ENCODE measurements around the gene SPOCK1.

The SPOCK1 gene

DNA sequence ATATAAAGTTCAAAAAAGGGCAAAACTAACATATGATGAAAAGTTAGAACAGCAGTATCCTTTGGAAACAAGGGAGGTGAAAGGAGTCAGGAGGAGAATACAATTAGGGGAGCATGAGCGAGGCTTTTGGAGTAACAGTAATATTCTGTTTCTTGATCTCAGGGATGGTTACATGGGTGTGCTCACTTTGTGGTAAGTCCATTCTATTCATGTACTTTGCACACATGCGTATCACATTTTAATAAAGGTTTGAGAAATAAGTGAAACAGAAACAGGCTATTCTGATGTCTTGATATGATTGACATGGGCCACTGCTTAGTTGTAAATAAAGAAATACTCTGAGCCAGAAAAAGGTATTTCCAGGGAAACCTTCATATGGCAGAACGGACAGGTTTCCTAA is 208.8 kb downstream of the SPOCK1 start:
- no peak for DNase-seq (ENCODE audit: low read depth, low spot score)
- H3K4me3 ChIP-seq (ENCODE audit: low read length) = no peak overlapping the region

DNA sequence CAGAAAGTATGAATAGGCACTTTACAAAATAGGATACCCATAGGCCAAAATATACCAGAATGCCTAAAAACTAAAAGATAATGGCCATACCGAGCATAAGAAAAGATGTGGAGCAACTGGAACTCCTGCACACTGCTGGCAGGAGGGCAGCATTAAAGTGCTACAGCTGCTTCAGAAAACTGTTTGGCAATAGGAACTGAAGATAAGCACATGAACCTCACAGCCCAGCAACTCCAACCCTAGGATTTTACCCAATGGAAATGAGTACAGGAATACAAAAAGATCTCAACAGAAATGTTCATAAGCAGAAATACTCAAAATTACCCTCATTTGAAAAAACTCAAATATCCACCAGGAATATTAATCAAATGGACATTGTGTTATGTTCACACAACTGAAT is 209.3 kb downstream of the SPOCK1 start:
- no peak for DNase-seq (ENCODE audit: low read depth, low spot score)
- no peak overlapping the region for H3K4me3 ChIP-seq (ENCODE audit: low read length)

DNA sequence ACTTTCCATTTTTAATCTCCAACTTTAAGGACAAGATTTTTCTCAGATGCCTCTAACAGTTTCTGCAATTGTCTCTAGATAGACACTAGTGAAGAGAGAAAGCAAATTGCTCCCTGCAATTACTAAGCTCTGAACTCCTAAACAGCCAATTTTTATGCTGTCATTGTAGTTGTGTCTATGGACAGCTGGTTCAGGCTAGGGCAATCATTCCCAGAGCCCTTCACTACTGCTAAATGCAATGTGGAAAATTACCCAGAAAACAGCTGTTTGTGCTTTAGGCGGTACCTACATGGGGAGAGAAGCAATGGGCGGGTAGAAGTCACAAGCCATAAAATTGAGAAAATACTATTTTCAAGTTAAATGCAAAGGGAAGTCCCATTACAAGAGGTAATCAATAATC is 211.6 kb downstream of the SPOCK1 start:
- no peak overlapping the region for H3K4me3 ChIP-seq (ENCODE audit: low read length)
- DNase-seq (ENCODE audit: low read depth, low spot score) = no peak

DNA sequence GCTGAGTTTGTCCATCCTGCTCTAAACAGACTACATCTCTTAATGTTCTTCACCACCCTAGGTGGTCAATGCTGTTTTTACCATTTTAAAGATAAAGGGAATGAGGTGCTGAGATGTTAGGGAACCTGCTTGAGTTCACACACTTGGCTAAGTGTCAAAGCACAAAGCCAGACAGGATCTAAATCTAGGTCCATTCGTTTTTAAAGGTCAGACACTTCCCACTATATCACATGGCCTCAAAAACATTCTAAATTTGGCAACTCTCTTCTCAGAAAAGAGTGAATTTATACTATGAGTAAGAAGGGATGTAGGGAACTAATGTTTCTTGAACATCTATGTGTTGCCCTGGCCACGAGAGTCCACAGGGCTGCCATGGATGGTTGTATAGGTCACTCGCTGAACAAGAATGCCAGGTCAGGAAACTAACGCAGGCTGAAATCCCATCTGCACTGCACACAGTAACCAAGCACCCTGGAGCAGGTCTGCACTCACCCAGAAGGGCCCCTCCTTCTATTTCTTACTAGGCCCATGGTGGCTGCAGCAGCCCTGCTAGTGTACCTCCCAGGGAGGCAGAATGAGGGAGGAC is 213.0 kb downstream of the SPOCK1 start:
- no peak for DNase-seq (ENCODE audit: low read depth, low spot score)

DNA sequence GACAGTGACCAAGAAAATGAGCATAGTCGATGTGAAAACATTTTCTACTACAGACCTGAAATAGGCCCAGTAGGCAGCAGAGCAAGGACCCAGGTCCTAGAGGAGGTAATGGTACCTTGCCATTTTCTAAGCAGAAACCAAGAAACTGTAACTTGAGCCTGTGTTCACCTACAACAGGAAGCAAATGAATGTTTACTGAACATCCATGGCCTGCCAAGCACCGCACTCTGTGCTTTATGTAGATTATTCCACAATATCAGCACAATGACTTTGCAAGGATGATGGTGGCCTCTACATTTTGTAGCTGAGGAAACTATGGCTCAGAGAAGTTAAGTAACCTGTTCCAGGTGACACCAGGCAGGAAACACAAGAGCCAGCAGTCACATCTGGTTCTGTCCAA is 215.3 kb downstream of the SPOCK1 start:
- no peak overlapping the region for H3K4me3 ChIP-seq (ENCODE audit: low read length)
- DNase-seq (ENCODE audit: low read depth, low spot score) = no peak

More for the DNA sequence above, 213.0 kb downstream of the SPOCK1 start:
- H3K4me3 ChIP-seq (ENCODE audit: low read length) = no peak overlapping the region

DNA sequence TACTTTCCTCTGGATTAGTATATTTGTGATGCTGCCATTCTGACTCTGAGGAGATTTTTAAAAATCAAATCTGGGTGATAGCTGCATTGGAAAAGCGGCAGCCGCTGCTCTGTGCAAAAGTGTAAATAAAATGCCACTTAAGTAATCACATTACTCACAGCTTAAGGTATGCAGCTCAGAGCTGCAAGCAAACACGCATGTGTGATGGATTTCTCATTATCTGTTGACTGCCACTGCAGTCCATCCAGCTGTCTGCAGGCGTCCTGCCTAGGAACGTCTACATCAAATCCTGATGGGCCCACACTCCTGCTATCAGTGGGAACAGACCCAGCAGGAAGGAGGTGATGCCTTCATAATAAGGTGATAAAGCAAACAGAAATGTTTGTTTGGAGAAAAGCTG is 216.9 kb downstream of the SPOCK1 start:
- DNase-seq (ENCODE audit: low read depth, low spot score) = no peak
- no peak overlapping the region for H3K4me3 ChIP-seq (ENCODE audit: low read length)

DNA sequence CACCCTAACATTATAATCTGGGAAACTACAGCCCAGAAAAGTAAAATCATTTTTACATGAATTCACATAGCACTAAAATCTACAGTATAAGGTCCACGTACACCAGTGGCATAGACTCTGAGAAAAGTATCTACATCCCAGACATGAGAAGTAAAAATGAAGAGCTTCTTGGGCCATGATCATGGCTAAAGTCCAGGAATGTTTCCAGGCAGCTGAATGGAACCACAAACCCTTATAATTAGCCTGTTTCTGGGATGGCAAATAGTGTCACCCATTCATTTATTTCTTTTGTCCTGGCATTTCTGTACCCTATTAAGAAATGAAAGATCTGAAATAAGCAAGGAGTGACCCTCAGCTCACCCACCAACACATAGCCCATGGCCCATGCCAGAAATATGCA is 217.9 kb downstream of the SPOCK1 start:
- H3K4me3 ChIP-seq (ENCODE audit: low read length) = no peak overlapping the region
- DNase-seq (ENCODE audit: low read depth, low spot score) = no peak

DNA sequence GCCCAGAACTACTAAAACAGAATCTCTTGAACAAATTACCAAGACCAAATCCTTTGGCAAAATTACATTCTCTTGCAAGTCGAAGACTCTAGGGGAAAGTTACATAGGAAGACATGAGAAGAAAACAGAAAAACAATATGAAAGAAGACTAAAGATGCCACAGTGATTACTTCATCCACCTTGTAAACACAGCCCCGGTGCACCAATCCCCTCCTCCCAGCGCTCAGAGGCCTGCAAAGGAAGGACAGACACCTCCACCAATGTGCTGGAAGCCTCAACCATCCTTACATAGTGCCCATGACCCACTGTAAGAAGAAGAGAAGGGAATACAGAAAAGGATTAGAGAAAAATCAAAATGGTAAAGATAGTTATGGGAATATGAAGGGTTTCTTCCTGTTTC is 218.5 kb downstream of the SPOCK1 start:
- no peak overlapping the region for H3K4me3 ChIP-seq (ENCODE audit: low read length)
- DNase-seq (ENCODE audit: low read depth, low spot score) = no peak

DNA sequence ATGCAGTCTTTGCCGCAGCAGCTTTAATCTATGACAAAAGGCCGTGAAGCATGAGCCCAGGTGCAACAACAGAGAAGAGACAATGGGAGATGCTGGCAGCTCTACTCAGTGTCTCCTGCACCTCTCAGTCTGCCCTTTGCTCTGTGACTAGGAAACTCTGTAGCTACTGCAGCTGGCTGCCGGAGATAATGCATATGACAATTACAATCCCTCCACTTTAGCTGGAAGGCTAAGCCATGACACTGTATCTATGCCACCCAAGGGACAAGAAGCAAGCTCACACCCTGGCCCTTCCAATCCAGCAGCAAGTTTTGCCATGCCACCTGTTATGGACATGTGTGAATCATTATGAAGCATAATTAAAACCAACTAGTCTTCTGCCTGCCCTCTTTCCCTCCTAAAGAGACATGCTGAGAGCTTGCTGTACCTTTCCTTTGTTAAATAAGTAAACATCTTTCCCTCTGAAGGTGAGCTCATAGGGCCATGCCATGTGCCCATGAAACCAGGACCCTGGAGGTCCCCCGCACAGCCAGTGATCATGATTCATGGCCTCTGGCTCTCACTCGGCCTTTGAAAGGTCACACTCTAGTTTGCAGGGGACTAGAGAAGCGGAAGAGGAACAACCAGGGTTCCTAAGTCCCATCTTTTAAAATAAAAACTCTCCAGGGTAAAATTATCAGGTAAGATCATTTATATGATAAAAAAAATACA is 219.4 kb downstream of the SPOCK1 start:
- H3K4me3 ChIP-seq (ENCODE audit: low read length) = no peak overlapping the region
- no peak for DNase-seq (ENCODE audit: low read depth, low spot score)

DNA sequence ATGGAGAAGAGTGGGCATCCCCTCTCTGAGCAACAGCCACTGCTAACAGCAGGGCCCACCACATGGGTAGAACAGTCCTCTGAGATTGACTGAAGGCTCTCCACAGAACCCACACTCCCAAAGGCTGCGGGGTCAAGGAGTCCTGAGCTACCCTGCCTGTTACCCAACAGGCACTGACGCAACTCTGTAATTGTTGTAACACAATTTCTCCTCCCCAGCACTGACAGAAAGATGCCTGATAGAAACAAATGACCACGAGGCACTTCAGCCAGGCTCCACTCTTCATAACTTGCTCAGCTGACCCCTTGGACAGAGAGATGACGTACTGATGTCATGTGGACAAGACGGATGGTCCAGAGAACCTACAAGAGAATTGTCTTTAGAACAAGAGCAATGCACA is 220.7 kb downstream of the SPOCK1 start:
- no peak for DNase-seq (ENCODE audit: low read depth, low spot score)
- no peak overlapping the region for H3K4me3 ChIP-seq (ENCODE audit: low read length)

DNA sequence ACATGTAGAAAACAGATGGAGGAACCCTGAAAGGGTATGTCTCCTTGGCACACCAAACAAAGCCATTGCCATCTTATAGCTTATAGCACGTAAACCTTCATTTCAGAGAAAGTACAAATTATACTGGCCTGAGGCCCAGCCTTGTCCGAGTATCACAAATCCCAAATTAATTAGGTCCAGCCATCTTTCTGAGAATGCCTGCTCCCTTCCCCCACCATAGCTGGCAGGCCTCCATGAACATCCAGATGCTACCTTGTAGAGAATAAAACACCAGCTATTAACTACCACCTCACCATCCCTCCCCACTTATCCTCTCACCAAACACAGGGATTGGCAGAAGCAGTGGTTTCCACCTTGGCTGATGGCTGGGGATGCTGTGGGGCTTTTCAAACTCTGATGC is 224.0 kb downstream of the SPOCK1 start:
- no peak overlapping the region for H3K4me3 ChIP-seq (ENCODE audit: low read length)
- DNase-seq (ENCODE audit: low read depth, low spot score) = no peak

DNA sequence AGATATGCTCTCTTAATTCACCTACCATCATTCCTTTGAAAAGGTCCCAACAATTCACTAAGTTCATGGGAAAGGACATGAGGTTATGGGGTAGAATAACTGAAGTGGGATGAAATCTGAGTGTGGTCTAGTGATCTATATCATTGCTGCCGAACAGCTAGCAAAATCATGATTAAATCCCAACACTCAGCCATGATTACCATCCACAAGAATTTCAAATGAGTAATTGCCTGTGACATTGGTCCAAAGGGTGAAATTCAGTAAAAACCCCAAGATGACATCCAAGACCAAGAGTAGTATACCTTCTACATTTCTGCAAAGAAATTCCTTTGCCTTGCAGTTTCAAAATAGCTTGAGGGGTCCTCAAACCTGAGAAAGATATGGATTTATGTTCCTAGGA is 225.6 kb downstream of the SPOCK1 start:
- no peak for DNase-seq (ENCODE audit: low read depth, low spot score)
- H3K4me3 ChIP-seq (ENCODE audit: low read length) = no peak overlapping the region

DNA sequence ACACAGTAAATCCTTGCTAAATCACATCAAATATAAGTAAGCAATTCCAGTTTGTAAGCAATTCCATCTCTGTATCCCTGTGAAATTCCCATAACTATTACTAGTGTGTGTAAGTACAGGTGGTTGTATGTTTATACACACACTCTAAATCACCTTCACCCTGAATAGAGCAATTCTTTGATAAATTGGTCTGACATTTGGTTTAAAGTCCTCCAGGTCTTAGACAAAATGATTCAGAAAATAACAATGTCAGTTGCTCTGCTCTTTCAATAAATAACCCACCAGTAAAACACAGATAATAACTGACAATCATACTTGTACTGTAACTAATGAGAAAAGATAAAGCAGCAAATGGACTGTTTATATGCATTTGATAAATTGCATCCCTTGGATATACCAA is 226.3 kb downstream of the SPOCK1 start:
- no peak overlapping the region for H3K4me3 ChIP-seq (ENCODE audit: low read length)
- no peak for DNase-seq (ENCODE audit: low read depth, low spot score)

DNA sequence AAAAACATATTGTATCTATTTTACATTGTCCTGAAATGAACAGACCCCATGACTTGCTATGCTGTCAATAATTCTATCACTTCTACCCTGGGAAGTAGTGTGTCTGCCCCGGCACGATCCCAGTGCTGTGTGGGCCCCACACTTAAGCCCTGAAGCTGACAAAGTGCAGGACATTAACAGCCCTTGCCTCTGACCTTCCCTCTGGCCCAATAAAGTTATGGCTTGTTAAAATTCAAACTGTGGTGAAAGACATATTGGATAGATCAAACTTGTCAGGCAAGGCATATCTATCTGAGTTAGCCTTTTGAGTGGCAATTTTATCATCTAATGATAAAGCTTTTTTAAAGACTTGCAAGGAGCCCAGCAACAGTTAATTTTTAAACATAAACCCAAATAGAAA is 229.2 kb downstream of the SPOCK1 start:
- no peak for DNase-seq (ENCODE audit: low read depth, low spot score)
- no peak overlapping the region for H3K4me3 ChIP-seq (ENCODE audit: low read length)

DNA sequence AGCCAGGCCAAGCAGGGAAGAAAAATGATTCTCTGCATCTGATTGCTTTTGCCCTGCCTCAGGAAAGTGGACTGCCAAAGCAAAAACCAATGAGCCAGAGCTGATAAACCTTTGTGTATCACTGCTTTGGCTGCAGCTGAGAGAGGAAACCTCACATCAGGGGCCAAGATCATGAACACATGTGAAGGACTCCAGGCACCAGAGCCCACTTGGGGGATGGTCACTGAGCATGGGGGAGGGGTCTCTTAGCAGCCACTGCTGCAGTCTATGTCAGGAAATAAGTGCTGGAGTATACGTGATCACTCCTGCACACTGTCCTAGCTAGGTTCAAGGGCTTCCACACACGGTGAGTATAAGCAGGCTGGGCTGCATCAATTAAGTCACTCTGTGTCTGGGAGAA is 229.9 kb downstream of the SPOCK1 start:
- H3K4me3 ChIP-seq (ENCODE audit: low read length) = no peak overlapping the region
- DNase-seq (ENCODE audit: low read depth, low spot score) = no peak

DNA sequence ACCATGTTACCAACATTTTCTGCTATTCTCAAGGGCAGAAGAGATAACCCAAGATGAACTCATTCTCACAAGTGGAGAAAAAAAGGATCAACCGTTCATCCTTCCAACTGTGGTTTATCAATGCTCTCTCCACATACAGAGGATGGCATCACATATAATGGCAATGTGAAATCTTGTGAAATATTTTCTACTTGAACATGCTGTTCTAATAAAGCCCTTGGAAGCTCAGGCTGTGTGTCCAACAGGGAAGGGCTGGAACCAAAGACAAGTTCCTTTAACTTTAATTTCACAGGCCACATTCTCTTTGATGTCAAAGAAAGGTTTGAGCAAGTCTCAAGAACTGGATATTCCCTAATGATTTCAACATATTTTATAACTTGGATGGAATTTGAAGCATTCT is 230.5 kb downstream of the SPOCK1 start:
- no peak overlapping the region for H3K4me3 ChIP-seq (ENCODE audit: low read length)
- DNase-seq (ENCODE audit: low read depth, low spot score) = no peak

DNA sequence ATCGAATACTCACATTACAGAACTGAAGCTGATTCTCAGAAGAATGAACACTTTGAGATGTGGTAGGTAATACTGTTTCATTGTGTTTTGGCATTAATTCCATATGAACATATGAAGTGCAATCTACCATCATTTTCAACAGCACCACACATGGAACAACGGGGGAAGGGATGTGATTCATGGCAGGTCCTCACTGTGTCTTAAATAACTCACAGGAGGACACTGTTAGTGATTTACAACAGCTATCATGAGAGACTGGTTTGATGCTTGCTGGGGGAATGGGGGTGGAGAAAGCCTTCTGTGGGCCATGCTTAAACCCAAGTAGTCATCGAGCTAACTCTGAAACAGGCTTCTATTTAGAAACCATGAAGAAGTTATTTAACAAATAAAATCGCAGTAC is 232.9 kb downstream of the SPOCK1 start:
- DNase-seq (ENCODE audit: low read depth, low spot score) = no peak
- H3K4me3 ChIP-seq (ENCODE audit: low read length) = no peak overlapping the region

DNA sequence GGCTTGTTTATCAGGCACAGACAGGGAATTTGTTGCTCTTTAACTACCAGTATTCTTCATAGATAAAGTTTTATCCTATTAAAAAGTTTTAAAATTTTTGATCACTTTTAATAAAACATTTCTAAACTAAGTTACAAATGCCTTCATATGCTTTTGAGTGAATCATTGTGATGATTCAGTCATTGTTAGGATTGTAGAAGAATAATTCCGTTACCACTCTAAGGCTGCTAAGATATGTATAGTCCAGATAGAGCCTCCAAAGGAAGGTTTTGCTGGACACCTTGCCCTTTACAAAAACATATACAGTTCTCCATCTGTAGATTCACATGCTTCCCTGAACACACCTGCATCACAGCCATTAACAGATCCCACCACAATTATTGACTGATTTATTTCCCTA is 233.7 kb downstream of the SPOCK1 start:
- H3K4me3 ChIP-seq (ENCODE audit: low read length) = no peak overlapping the region
- no peak for DNase-seq (ENCODE audit: low read depth, low spot score)

DNA sequence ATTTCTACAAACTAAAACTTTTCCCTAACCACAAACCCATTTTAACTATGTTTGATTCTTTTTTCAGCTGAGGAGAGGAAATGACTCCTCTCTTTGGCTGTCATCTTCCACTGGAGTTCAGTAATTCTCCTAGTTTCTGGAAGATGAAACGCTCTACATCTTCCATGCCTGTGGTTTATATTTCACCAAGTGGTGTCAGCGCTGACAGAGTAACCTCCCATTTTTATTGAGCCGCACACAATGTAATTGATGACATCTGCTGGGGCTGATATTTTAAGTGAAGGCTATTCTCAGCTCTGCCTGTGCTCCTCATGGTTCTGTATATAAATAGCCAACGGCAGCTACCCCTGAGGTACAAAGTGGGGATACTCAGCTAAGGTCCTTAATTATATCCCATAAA is 234.6 kb downstream of the SPOCK1 start:
- DNase-seq (ENCODE audit: low read depth, low spot score) = no peak
- no peak overlapping the region for H3K4me3 ChIP-seq (ENCODE audit: low read length)

DNA sequence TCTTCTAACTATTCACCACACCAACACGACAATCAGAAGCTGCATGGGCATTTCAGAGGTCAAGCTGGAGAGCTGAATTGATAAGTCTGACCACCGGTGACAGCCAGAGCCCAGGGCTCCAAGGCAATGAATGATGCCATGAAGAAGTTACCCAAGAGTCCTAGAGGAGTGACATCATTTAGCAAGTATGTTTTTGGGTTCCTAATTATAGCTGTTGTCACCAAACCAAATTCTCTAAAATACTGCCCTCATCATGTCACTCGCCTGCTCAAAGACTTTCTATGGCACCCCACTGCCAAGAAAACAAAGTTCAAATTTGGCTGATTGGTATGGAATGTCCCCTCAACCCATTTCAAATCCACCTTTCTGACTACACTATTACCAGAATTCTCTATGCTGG is 235.1 kb downstream of the SPOCK1 start:
- no peak overlapping the region for H3K4me3 ChIP-seq (ENCODE audit: low read length)
- no peak for DNase-seq (ENCODE audit: low read depth, low spot score)

DNA sequence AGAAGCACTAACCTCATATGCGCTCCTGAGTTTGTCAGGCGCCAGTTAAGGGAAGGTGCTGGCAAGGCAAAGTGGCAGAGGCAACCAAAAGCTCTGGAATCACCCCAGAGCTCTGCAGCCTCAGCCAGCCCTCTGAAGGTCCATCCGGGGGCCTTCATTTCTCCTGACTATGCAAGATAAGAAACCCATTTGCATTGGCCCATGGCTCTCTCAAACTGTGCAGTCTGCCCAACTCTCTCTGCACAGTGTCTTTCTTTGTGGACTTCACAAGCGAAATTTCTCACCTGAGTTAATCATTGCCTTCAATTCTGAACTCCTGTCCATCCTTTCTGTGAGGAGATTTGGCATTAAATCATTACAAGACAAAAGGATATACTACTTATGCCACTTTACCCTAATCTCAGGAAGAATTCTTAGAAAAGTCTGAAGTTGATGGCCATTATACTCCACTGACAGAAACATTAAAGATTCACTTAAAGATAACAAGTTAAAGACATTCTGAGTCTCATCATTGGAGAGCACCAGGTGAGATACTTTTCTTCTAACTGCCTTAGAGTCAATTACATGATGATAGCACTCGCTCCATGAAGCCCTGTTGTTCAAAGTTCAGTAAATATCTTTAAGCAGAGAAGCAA is 235.6 kb downstream of the SPOCK1 start:
- DNase-seq (ENCODE audit: low read depth, low spot score) = no peak
- H3K4me3 ChIP-seq (ENCODE audit: low read length) = no peak overlapping the region
